ENCODE measurements around the gene ADGRG1. TPM values are rescaled to one million over a fixed set of nuclear protein-coding genes. Genes with fewer than 3 reads are reported as not detected.

The ADGRG1 gene
- total and polyA plus RNA-seq, 2 experiments from 2014 or later: 0.21 TPM; not detected in 1

GRCh38 chr16:57687363-57687929 is 59.0 kb downstream of the ADGRG1 start:
- DNase-seq (ENCODE audit: low read depth in 1 of 2, low spot score in 1 of 2): no peak
- Histone ChIP-seq H3K9me3 (ENCODE audit: low read depth) (no peaks in the 10 kb centered on the region), H3K36me3 (no peaks in the 10 kb centered on the region), H3K27me3 (no peaks in the 10 kb centered on the region), H3K4me1 (ENCODE audit: low read depth) (peaks cover 16% of the 10 kb centered on the region), H3K4me3 (no peak overlapping the region), H3K27ac (no peak overlapping the region)
- no peak for TF ChIP-seq CTCF (IDR thresholded peaks at IDR 0.05; ENCODE audit: low read depth, low read length)

- no peak for TF ChIP-seq CTCF (IDR thresholded peaks at IDR 0.05; ENCODE audit: low read depth, low read length)
- H3K36me3 ChIP-seq: no peaks in the 10 kb centered on the region
- H3K27ac ChIP-seq: no peak overlapping the region
- no peak overlapping the region for H3K4me3 ChIP-seq
- DNase-seq (ENCODE audit: low read depth in 1 of 2, low spot score in 1 of 2): no peak
- H3K9me3 ChIP-seq (ENCODE audit: low read depth): no peaks in the 10 kb centered on the region
- peaks cover 16% of the 10 kb centered on the region for H3K4me1 ChIP-seq (ENCODE audit: low read depth)
- H3K27me3 ChIP-seq: no peaks in the 10 kb centered on the region
Measured at GRCh38 chr16:57688487-57688986, 60.1 kb downstream of the ADGRG1 start.

GRCh38 chr16:57688987-57689761 is 60.7 kb downstream of the ADGRG1 start:
- no peak for TF ChIP-seq CTCF (IDR thresholded peaks at IDR 0.05; ENCODE audit: low read depth, low read length)
- H3K36me3 ChIP-seq: no peaks in the 10 kb centered on the region
- no peaks in the 10 kb centered on the region for H3K9me3 ChIP-seq (ENCODE audit: low read depth)
- DNase-seq (ENCODE audit: low read depth in 1 of 2, low spot score in 1 of 2): no peak
- H3K27ac ChIP-seq: no peak overlapping the region
- H3K27me3 ChIP-seq: no peaks in the 10 kb centered on the region
- H3K4me3 ChIP-seq: no peak overlapping the region
- peaks cover 16% of the 10 kb centered on the region for H3K4me1 ChIP-seq (ENCODE audit: low read depth)

GRCh38 chr16:57689762-57690558 is 61.5 kb downstream of the ADGRG1 start:
- Histone ChIP-seq H3K27me3 (no peaks in the 10 kb centered on the region), H3K27ac (no peak overlapping the region), H3K9me3 (ENCODE audit: low read depth) (no peaks in the 10 kb centered on the region), H3K4me3 (no peak overlapping the region), H3K4me1 (ENCODE audit: low read depth) (peaks cover 16% of the 10 kb centered on the region), H3K36me3 (no peaks in the 10 kb centered on the region)
- DNase-seq (ENCODE audit: low read depth in 1 of 2, low spot score in 1 of 2): peak; percentile 18 to 46
- TF ChIP-seq CTCF (IDR thresholded peaks at IDR 0.05; ENCODE audit: low read depth, low read length): no peak

- Histone ChIP-seq H3K27ac (no peak overlapping the region), H3K36me3 (no peaks in the 10 kb centered on the region), H3K27me3 (no peaks in the 10 kb centered on the region), H3K4me3 (no peak overlapping the region), H3K4me1 (ENCODE audit: low read depth) (peaks cover 16% of the 10 kb centered on the region), H3K9me3 (ENCODE audit: low read depth) (no peaks in the 10 kb centered on the region)
- peak in 1 of 2 donors; percentile 30 for DNase-seq (ENCODE audit: low read depth in 1 of 2, low spot score in 1 of 2)
- TF ChIP-seq CTCF (IDR thresholded peaks at IDR 0.05; ENCODE audit: low read depth, low read length): no peak
Measured at GRCh38 chr16:57690782-57691471, 62.5 kb downstream of the ADGRG1 start.
